HG03460 (cell line): ENCODE results near the gene HAO2.
A peak's percentile ranks its signal among the peaks of the same experiment; 100 is the strongest.
"Not testable (repeated sequence)": the region's sequence is repeated elsewhere in the genome, so short reads cannot be mapped to it uniquely, and the experiment has no call there.

ENCODE experiments used
- ATAC-seq: cut with Tn5 transposase; IDR thresholded peaks from one replicate; pipeline ENCODE4 v1.9.1; 2021; ENCODE audit not compliant: unreplicated experiment

The HAO2 gene

GRCh38 chr1:119341372-119341947 lies 27.1 kb upstream of the HAO2 start:
- no peak for ATAC-seq

- ATAC-seq: no peak
These were observed 23.2 kb upstream of the HAO2 start for GRCh38 chr1:119345398-119345797.

GRCh38 chr1:119347858-119348257 lies 20.7 kb upstream of the HAO2 start:
- ATAC-seq: peak; percentile 85

- no peak for ATAC-seq
These were observed 19.6 kb upstream of the HAO2 start for GRCh38 chr1:119348941-119349340.

GRCh38 chr1:119350866-119351265 lies 17.7 kb upstream of the HAO2 start:
- ATAC-seq: not testable (repeated sequence)

- ATAC-seq: no peak
These were observed 16.6 kb upstream of the HAO2 start for GRCh38 chr1:119351997-119352396.

- ATAC-seq: no peak
These were observed 14.7 kb upstream of the HAO2 start for GRCh38 chr1:119353836-119354235.

- no peak for ATAC-seq
These were observed 9.9 kb upstream of the HAO2 start for GRCh38 chr1:119358636-119359035.

GRCh38 chr1:119359730-119360129 lies 8.9 kb upstream of the HAO2 start:
- no peak for ATAC-seq

GRCh38 chr1:119361205-119361604 lies 7.4 kb upstream of the HAO2 start:
- no peak for ATAC-seq

GRCh38 chr1:119361620-119362344 lies 6.8 kb upstream of the HAO2 start:
- no peak for ATAC-seq

- no peak for ATAC-seq
These were observed 5.4 kb upstream of the HAO2 start for GRCh38 chr1:119363162-119363561.

GRCh38 chr1:119364640-119365039 lies 3.9 kb upstream of the HAO2 start:
- ATAC-seq: no peak

- no peak for ATAC-seq
These were observed 2.2 kb upstream of the HAO2 start for GRCh38 chr1:119366424-119366823.

GRCh38 chr1:119367432-119368124 lies 1.0 kb upstream of the HAO2 start:
- no peak for ATAC-seq

- ATAC-seq: no peak
These were observed 2.2 kb downstream of the HAO2 start for GRCh38 chr1:119370748-119371147.

GRCh38 chr1:119371815-119372214 lies 3.2 kb downstream of the HAO2 start:
- no peak for ATAC-seq

- ATAC-seq: peak; percentile 53
These were observed 4.0 kb downstream of the HAO2 start for GRCh38 chr1:119372503-119373086.

GRCh38 chr1:119373465-119373864 lies 4.9 kb downstream of the HAO2 start:
- ATAC-seq: no peak

GRCh38 chr1:119374208-119374874 lies 5.8 kb downstream of the HAO2 start:
- ATAC-seq: no peak

- ATAC-seq: no peak
These were observed 6.8 kb downstream of the HAO2 start for GRCh38 chr1:119375366-119375765.
